Body of pancreas (tissue), 4 donors: ENCODE measurements around the gene ZFPL1. TPM values are rescaled to one million over a fixed set of nuclear protein-coding genes. Genes with fewer than 3 reads are reported as not detected.

ENCODE experiments used
- ATAC-seq: fragments of 150-250 bp; one replicate; pipeline ENCODE4 v1.9.1; 2016
- DNase-seq, 4 donors: peaks; one replicate each; pipeline ENCODE4 v3.0.0-alpha.2; 2019
- H3K27ac ChIP-seq, 4 donors: fragments of 200-600 bp; sonication (generic); 1 replicate in 3 of 4; 2 replicates in 1 of 4; pipeline versions ENCODE4 v1.5.1 to v1.6.1; 2016 to 2019; ENCODE audit warnings: mild to moderate bottlenecking in 1 of 4, mixed read lengths in 1 of 4, moderate library complexity in 1 of 4
- H3K27me3 ChIP-seq, 2 donors: fragments of 200-600 bp; sonication (generic); one replicate each; pipeline ENCODE4 v1.6.0; 2016; ENCODE audit warnings: mild to moderate bottlenecking in 1 of 2
- H3K36me3 ChIP-seq, 2 donors: fragments of 200-600 bp; sonication (generic); replicated peaks in 1 of 2; 2 replicates each; pipeline ENCODE4 v1.5.1; 2016; ENCODE audit warnings: low read depth in 2 of 2; ENCODE audit not compliant: insufficient read depth in 1 of 2
- H3K4me1 ChIP-seq: fragments of 200-600 bp; sonication (generic); one replicate; pipeline ENCODE4 v1.6.0; 2016
- H3K4me3 ChIP-seq, 2 donors: fragments of 200-600 bp; sonication (generic); 1 replicate in 1 of 2; 2 replicates in 1 of 2; pipeline ENCODE4 v1.5.1; 2016 to 2019
- H3K9me3 ChIP-seq, 3 donors: fragments of 200-600 bp; sonication (generic); 1 replicate in 2 of 3; 2 replicates in 1 of 3; pipeline ENCODE4 v1.5.1; 2016
- POLR2A ChIP-seq, 3 donors: fragments of 450-650 bp; IDR thresholded peaks; one replicate each; pipeline ENCODE4 v1.6.1; 2016; ENCODE audit warnings: antibody characterized with exemption in 3 of 3, mild to moderate bottlenecking in 2 of 3
- WGBS, 2 donors: methylation state at CpG; one replicate each; pipeline ENCODE4 v1.1.5; 2017; 5-methylcytosine and 5-hydroxymethylcytosine counted together
- intact Hi-C: fragments of 100-400 bp; cut with DNase I; formaldehyde crosslinking; loops from one replicate; pipeline ENCODE4 v1.15.1; 2023
- total RNA-seq, 2 donors: library from RNA; depleted of rRNA; stranded (reverse); fragments of >200 nt; gene quantifications; one replicate each; pipeline ENCODE4 v1.1.0, GENCODE V29; 2016
- TF ChIP-seq, protein P1 (sequence below), 7 experiments: fragments of 450-650 bp in 4 of 7; fragments of 200-600 bp in 3 of 7; sonication (generic) in 3 of 7; IDR thresholded peaks; one replicate each; pipeline ENCODE4 v1.5.1; 2016 to 2019; ENCODE audit warnings: antibody characterized with exemption in 7 of 7

ZFPL1 gene
- total RNA-seq: 10 to 100 TPM; 23.1 to 29.3 TPM

DNA sequence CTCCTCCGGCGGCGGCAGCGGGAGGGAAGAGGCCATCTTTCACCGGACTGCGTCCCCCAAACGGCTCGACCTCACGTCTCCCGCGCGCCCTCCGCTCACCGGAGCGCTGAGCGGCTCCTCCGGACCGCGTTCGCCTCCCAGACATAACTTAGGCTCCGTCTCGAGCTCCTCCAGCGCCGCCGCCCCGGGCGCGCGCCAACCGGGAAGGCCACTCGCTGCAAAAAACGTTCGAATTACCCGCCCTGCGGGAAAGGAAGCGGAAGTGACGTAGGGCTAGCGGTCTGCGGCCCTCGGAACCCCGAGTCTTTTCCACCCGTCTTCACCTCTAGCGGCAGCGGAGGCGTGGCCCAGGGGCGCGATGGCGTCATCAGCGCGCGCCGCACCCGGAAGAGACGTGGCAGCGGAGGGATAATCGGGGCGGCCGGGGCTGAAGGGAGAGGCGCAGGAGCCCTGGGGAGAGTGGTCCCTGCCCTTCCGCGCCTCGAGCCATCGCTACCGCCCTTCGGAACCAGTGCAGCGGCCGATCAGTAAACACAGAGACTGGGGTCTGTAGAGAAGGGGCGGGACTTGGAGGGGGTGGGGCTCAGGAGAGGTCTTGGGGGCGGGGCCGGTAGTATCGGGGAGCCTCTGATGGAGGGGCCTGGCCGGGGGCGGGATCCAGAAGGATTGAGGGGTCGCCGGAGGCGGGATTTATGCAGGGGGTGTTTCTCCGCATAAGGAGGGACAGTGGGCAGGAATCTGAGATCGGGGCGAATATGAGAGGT, at the start of gene ZFPL1, which contains the start of gene CDCA5:
Gene ZFPL1, plus strand, starts transcription at position 389 of the 764 bp plus-strand sequence. CDS start 477 bp downstream, outside the sequence.
Gene CDCA5, minus strand, starts transcription at position 207 of the 764 bp plus-strand sequence. Its CDS starts 62 bp downstream, at position 145.
- 0 to 2% methylated on average over 18 to 78 of the region's 79 CpGs for WGBS, 2 donors
- H3K4me3 ChIP-seq: peak within 1 kb of the TSS; percentile 56 to 86
- H3K9me3 ChIP-seq: no peaks in the 10 kb centered on the region
- H3K36me3 ChIP-seq: peaks cover 0 to 20% of the 10 kb centered on the region in 2 donors
- peaks cover 17% of the 10 kb centered on the region for H3K4me1 ChIP-seq
- ATAC-seq: peak; percentile 99
- H3K27me3 ChIP-seq: no peaks in the 10 kb centered on the region
- DNase-seq: peak; percentile 96 to 97 (median 96)
- H3K27ac ChIP-seq: peak within 1 kb of the TSS; percentile 73 to 91 (median 90)
- intact Hi-C loops: no loop called here
- TF ChIP-seq, protein P1, sequence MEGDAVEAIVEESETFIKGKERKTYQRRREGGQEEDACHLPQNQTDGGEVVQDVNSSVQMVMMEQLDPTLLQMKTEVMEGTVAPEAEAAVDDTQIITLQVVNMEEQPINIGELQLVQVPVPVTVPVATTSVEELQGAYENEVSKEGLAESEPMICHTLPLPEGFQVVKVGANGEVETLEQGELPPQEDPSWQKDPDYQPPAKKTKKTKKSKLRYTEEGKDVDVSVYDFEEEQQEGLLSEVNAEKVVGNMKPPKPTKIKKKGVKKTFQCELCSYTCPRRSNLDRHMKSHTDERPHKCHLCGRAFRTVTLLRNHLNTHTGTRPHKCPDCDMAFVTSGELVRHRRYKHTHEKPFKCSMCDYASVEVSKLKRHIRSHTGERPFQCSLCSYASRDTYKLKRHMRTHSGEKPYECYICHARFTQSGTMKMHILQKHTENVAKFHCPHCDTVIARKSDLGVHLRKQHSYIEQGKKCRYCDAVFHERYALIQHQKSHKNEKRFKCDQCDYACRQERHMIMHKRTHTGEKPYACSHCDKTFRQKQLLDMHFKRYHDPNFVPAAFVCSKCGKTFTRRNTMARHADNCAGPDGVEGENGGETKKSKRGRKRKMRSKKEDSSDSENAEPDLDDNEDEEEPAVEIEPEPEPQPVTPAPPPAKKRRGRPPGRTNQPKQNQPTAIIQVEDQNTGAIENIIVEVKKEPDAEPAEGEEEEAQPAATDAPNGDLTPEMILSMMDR (IDR thresholded peaks at IDR 0.05): peak in 1 of 7 experiments; percentile 21
- TF ChIP-seq POLR2A (IDR thresholded peaks at IDR 0.05): peak; percentile 44 to 83 (median 80)

DNA sequence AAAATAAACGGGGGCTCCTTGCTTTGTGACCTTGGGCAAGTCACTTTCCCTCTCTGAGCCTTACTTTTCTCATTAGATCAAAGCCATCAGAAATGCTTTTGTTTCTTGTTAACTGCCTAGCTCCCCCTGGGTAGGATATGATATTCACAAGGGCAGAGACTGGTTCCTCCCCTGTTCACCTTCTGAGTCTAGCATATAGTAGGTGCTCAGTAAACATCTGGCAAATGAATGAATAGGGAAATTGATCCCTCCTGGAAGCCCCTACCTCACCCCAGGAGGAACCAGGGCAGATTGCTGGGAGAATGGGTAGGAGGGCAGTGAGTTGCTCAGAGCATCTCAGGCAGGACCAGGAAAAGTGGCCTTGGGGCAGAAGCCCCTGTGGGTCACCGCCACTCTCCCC, 49.6 kb upstream of the ZFPL1 start:
- DNase-seq: no peak
- WGBS, 2 donors: 60 to 78% methylated on average over 2 of the region's 2 CpGs
- H3K9me3 ChIP-seq: no peaks in the 10 kb centered on the region
- H3K4me1 ChIP-seq: peaks cover 4% of the 10 kb centered on the region
- intact Hi-C loops: no loop called here
- H3K27ac ChIP-seq: no peak overlapping the region
- peaks cover 4 to 6% of the 10 kb centered on the region in 2 donors for H3K36me3 ChIP-seq
- TF ChIP-seq, protein P1 (IDR thresholded peaks at IDR 0.05): no peak
- no peak for TF ChIP-seq POLR2A (IDR thresholded peaks at IDR 0.05)
- ATAC-seq: no peak
- H3K4me3 ChIP-seq: no peak overlapping the region
- no peaks in the 10 kb centered on the region for H3K27me3 ChIP-seq

DNA sequence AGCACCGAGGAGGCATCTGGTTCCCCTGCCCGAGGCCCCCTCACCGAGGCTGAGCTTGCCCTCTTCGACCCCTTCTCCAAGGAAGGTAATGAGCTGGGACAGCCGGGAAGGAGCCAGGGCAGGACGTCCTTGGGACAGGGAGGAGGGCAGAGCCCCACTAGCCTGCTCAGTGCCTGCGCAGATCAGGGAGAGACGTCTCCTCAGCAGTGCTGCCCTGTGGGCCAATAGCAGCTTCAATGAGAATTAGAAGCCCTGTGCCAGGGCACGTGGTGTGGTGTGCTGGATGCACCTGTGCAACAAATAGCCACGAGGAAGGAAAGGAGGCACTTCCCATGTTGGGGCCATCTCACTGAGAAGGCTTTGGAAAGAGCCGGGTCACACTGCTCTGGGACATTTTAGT, 48.4 kb upstream of the ZFPL1 start:
- Histone ChIP-seq H3K4me3 (no peak overlapping the region), H3K4me1 (peaks cover 11% of the 10 kb centered on the region), H3K36me3 (peaks cover 4 to 6% of the 10 kb centered on the region in 2 donors), H3K9me3 (no peaks in the 10 kb centered on the region), H3K27ac (no peak overlapping the region), H3K27me3 (no peaks in the 10 kb centered on the region)
- intact Hi-C loops: no loop called here
- ATAC-seq (no peak), DNase-seq (no peak)
- WGBS, 2 donors: 79 to 85% methylated on average over 9 to 10 of the region's 11 CpGs
- TF ChIP-seq, protein P1 (IDR thresholded peaks at IDR 0.05): no peak
- TF ChIP-seq POLR2A (IDR thresholded peaks at IDR 0.05): no peak

- H3K9me3 ChIP-seq: no peaks in the 10 kb centered on the region
- H3K27me3 ChIP-seq: no peaks in the 10 kb centered on the region
- intact Hi-C loops: no loop called here
- WGBS, 2 donors: 31 to 34% methylated on average over 6 of the region's 6 CpGs
- H3K4me1 ChIP-seq: peaks cover 16% of the 10 kb centered on the region
- DNase-seq: peak; percentile 75 to 91 (median 80)
- peaks cover 4 to 6% of the 10 kb centered on the region in 2 donors for H3K36me3 ChIP-seq
- H3K27ac ChIP-seq: peak overlapping the region in 2 of 4 donors; percentile 18 to 21
- no peak for ATAC-seq
- no peak overlapping the region for H3K4me3 ChIP-seq
- TF ChIP-seq POLR2A (IDR thresholded peaks at IDR 0.05): no peak
- TF ChIP-seq, protein P1 (IDR thresholded peaks at IDR 0.05): no peak
Measured at GRCh38 chr11:65036931-65037330, 47.1 kb upstream of the ZFPL1 start.
